ENCODE data around the gene KDM3B.

- TF ChIP-seq CTCF (IDR thresholded peaks at IDR 0.05; ENCODE audit: low read length): no peak
- TF ChIP-seq EZH2phosphoT487 (IDR thresholded peaks at IDR 0.05; ENCODE audit: low read length): no peak
Observed at GRCh38 chr5:138466125-138466899, 113.8 kb downstream of the KDM3B start.
